HG03575 (cell line): ENCODE measurements around the gene NTF4.
"Not testable (repeated sequence)": the region's sequence is repeated elsewhere in the genome, so short reads cannot be mapped to it uniquely, and the experiment has no call there.

Source experiments
- ATAC-seq: cut with Tn5 transposase; IDR thresholded peaks from one replicate; pipeline ENCODE4 v1.9.1; 2021; ENCODE audit not compliant: unreplicated experiment, insufficient number of reproducible peaks, low FRiP score; ENCODE audit errors: extremely low read depth

The NTF4 gene

DNA sequence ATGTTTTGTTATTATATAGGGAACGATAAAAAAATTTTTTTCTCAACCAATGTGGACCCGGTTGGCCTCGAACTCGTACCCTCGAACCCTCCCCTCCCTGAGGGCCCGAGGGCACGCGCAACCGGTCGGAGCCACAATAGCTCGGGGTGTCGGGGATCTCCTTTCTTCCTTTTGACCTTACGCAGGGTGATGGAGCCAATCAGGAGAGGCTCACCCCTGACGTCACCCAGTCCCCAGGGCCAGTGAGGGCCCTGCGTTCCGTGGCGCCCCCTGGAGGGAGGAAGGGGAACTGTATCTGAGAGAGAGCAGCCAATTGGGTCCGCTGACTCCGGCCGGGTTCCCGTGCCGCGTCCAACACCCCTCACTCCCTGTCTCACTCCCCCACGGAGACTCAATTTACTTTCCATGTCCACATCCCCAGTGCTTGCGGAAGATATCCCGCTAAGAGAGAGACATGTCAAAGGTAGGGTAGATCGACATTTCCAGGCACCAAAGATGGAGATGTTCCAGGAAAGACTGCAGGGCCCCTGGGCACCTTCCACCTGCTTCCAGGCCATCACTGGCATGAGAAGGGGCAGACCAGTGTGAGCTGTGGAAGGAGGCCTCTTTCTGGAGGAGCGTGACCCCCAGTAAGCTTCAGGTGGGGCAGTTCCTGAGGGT lies 32.8 kb downstream of the NTF4 start, which contains the start of gene CGB2:
CGB2 (plus strand) TSS at position 249 of the 660 bp plus-strand sequence; CDS start at position 455, 206 bp downstream.
- not testable (repeated sequence) for ATAC-seq

DNA sequence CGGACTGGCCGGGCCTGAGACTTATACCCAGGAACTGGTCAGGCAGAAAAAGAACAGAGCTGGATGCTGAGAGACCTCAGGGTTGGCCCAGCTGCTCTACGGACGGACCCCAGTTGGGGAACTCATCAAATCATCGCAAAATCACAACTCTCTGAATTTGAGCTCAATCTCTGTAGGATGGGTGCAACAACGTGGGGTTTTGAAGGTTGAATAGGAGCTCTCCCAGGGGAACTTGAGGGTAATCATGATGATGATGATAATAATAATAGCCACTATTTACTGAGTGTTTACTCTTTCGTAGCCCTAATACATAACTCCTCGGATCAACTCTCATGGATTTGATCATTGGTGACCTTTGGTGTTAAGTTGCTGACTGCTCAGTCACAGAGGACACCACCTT lies 34.3 kb downstream of the NTF4 start:
- ATAC-seq: not testable (repeated sequence)

DNA sequence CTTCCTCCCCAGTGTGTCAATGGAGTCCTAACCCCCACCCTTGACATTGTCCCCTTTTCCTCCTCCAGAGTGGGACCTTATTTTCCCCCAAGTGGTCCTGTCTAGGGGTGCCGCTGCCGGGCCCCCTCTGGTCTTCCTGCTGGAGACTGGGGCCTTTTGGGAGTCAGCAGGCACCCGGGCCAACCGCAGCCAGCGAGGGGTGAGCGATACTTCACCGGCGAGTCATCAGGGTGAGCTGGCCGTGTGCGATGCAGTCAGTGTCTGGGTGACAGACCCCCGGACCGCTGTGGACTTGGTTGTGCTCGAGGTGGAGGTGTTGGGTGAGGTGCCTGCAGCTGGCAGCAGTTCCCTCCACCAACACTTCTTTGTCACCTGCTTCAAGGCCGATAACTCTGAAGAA lies 34.9 kb downstream of the NTF4 start:
- ATAC-seq: not testable (repeated sequence)

DNA sequence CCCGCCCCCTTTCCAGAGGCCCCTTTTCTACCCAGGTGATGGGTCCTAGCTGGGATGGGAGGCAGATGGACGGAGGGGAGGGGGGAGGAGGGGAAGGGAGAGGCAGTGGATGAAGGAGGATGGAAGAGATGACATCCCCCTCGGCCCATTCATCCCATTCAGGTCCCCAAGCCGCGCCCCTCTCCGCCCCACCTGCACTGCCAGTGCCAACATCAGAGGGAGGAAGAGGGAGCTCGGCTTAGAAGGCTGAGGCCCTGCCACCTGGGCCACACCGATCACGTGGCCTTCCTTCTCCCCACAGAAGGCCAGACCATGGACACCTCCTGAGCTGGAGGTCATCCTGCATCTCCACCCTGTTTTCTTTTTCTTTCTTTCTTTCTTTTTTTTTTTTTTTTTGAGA lies 35.9 kb downstream of the NTF4 start:
- not testable (repeated sequence) for ATAC-seq

DNA sequence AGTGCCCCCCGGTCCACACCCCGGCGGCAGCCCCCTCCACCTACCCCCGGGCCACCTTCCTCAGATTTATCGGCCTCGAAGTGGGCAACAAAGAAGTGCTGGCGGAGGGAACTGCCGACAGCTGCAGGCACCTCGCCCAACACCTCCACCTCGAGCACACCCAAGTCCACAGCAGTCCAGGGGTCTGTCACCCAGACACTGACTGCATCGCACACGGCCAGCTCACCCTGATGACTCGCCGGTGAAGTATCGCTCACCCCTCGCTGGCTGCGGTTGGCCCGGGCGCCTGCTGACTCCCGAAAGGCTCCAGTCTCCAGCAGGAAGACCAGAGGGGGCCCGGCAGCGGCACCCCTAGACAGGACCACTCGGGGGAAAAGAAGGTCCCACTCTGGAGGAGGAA lies 39.0 kb downstream of the NTF4 start:
- ATAC-seq: not testable (repeated sequence)

DNA sequence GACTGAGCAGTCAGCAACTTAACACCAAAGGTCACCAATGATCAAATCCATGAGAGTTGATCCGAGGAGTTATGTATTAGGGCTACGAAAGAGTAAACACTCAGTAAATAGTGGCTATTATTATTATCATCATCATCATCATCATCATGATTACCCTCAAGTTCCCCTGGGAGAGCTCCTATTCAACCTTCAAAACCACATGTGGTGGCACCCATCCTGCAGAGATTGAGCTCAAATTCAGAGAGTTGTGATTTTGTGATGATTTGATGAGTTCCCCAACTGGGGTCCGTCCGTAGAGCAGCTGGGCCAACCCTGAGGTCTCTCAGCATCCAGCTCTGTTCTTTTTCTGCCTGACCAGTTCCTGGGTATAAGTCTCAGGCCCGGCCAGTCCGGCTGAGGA lies 39.5 kb downstream of the NTF4 start:
- ATAC-seq: not testable (repeated sequence)

DNA sequence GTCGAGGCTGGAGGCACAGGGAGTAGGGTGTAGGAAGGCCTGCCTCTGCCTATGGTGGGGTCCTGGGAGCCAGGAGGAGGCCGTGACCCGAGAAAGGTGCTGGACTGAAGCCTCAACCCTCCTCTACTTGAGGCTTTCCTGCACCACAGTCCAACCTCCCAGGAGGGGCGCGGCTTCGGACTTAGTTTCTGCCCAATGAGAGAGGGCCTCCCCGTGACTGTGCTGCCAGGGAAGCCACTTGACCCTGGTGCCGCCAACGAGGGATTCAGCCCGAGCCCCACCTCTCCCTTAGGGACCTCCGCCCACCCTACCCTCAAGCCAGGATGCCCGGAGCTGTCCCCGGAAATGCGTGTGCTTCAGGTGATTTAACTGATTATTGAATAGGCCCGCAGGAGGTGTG lies 40.4 kb downstream of the NTF4 start, which contains the start of gene CGB3:
CGB3 (minus strand) TSS at position 101 of the 400 bp plus-strand sequence. CDS start 362 bp downstream, outside the sequence.
- ATAC-seq: not testable (repeated sequence)

DNA sequence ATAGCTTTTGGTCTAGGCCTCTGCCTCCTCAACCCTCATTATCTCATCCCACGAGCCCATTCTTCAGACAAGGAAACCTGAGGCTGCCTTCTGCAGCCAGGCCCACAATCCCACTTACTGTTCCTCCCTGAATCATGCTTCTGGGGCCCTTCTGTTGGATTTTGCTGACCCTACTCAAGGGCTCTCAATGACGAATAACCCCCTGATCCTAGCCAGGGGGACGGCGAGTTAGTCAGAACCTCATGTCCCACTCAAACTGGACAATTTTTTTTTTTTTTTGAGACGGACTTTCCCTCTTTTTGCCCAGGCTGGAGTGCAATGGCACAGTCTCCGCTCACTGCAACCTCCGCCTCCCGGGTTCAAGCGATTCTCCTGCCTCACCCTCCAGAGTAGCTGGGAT lies 42.5 kb downstream of the NTF4 start:
- ATAC-seq: no peak

DNA sequence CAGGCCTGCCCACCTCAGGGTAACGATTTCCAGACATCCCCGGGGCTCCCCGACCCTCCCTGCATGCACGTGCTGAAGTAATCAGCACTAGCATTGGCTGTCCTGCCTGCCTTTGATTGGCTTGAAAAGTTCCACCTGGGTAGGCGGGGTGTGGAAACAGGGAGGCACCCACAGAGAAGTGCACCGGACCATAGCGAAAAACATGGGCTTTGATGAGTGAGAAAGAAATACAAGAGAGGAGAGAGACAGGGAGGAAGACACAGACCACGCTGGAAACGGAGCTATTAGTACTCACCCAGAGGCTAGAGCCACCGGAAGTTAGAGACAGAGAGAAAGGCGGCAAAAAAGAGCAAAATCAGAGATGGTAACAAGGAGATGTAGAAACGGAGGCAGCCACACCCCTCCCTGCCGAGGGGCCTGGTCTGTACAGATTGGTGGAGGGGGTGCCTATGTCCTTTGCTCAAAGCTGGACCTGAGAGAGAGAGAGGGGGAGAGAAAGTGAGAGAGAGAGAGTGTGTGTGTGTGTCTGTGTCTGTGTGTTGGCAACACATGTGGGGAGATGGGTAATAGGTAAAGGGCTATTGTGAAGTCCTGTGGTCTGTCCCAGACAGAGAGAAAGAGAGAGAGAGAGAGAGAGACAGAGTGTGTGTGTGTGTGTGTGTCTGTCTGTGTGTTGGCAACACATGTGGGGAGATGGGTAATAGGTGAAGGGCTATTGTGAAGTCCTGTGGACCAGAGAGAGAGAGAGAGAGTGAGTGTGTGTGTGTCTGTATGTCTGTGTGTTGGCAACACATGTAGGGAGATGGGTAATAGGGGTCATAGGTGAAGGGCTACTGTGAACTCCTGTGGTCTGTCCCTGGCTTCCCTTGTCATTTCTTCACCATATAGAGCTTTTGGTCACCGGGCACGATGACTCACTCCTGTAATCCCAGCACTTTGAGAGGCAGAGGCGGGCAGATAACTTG lies 43.4 kb downstream of the NTF4 start:
- no peak for ATAC-seq

DNA sequence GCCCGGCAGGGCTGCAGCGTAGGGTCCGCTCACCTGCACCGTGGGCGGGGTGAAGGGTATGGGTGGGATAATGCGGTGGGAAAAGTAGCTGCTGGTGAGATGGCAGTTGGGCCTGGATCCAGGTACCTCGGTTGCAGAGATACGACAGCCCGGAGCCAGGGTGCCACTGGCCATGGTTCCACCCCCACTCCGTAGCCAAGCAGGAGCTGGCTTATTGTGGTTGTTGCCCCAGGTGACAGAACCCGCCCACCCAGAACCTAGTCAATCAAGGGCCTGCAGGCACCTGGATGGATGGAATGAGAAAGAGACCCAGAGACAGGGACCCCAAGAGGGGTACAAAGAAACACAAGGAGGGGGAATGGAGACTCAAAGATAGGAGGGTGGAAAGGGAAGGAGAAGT lies 44.3 kb downstream of the NTF4 start:
- no peak for ATAC-seq

DNA sequence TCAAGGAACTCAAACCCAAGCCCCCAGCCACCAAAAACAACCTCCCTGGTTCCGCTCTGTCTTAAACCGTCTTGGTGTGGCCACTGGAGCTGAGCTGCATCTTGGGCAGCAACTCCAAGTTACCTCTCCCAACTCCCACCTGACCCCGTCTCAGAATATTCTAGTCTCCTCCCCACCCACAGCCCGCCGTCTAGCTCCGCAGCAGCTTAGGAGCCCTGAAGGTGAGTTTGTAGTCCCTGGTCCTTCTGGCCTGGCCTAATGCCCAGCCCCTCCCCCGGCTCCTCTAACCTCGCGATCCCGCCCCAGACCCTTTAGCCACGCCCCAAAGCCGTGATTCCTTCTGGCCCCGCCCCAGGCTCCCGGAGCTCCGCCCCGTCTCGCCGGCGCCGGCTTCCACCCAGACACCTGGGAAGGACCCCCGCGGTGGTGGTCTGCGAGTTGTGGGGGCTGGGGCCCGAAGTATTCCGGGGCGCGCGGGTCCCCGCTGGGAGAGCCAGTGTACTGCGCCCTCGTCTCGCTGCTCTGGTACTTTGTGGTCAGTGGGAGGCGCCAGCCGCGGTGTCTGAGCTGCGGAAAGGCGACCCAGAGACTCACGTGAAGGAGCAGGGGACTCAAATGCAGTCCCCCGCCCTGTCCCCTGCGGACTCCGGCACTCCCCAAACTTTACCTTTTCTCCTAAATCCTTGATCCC lies 45.2 kb downstream of the NTF4 start:
- no peak for ATAC-seq

DNA sequence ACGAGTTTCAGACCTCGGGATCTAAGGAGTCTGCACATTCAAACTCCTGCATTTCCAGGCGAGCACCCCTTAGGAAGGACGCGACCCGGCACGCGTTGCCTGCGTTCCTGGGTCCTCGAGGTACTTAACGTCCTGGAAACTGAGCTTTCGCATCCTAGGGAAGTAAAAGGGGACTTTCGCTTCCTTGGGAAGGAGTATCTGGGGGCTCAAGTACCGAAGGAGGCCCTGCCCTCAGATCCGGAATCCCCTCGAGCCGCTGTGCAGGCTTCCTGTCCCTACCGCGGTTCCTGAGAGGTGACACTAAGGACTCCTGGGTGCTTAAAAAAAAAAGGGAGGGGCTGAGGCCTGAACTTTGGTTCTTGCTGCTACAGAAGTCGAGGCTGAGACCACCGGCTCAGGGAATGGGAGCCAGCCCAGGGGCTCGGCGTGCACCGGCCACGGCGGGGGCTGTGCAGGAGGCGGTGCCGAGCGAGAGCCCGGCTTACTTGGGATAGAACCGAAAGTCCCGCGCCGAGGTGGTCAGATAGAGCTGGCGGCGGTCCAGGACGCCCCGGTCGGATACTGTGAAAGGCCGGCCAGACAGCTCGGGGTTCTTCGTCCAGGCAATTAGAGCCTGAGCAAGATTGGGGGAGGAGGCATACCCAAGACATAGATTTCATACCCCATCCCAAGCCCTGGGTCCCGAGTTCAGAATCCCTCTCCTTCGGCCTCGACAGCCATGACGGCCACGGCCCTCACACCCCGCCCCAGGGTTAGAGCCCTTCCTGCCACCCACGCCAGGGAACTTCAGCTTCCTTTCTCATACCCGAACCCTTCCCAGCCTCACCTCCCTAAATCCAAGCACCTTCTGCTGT lies 46.0 kb downstream of the NTF4 start:
- ATAC-seq: not testable (repeated sequence)

DNA sequence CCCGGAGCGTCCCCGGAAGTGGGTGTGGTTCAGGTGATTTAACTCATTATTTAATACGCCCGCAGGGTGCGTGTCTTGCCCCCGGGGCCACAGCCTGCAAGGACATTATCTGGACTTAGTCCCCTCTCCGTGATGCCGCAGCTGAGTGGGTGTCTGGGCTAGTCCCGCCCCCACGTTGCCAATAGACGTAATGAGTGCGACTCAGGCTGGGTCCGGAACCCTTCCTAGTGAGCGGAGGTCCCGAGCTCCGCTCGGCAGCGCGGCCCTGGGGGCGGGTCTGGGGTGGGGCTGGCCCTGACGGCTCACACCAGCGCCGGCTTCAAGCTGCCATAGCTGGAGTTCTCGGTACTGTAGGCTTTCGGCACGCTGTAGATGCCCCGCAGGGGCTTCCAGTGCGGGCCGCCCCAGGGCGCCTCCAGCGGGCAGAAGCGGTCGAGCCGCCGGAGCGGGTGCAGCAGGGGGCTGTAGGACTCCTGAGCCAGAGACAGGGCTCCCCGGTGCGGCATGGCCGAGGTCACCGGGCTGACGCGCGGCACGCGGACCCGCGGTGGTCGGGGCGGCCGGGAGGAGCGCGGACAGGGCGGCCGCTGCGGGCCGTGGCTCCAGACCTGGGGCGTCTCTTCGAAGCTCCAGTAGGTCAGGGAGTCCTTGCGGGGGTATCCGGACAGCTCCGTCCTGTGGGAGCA lies 46.8 kb downstream of the NTF4 start:
- ATAC-seq: no peak

DNA sequence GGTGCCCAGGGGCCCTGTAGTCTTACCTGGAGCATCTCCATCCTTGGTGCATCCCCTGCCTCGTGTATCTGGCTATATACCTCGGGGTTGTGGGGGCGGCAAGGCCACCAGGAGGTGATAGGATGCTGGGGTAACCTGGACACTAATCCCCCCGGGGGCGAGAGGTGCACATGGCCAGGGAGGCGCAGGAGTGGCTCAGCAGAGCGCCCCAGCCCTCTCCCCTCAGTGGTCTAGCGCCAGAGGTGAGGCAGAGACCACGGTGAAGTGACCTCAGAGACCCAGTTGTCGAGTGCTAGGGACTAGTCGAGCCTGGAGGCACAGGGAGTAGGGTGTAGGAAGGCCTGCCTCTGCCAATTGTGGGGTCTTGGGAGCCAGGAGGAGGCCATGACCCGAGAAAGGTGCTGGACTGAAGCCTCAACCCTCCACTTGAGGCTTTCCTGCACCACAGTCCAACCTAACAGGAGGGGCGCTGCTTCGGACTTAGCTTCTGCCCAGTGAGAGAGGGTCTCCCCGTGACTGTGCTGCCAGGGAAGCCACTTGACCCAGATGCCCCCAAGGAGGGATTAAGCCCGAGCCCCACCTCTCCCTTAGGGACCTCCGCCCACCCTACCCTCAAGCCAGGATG lies 47.5 kb downstream of the NTF4 start, which contains the start of gene LHB:
LHB (minus strand) TSS at position 51 of the 625 bp plus-strand sequence; CDS start at position 41, 10 bp downstream.
- no peak for ATAC-seq

DNA sequence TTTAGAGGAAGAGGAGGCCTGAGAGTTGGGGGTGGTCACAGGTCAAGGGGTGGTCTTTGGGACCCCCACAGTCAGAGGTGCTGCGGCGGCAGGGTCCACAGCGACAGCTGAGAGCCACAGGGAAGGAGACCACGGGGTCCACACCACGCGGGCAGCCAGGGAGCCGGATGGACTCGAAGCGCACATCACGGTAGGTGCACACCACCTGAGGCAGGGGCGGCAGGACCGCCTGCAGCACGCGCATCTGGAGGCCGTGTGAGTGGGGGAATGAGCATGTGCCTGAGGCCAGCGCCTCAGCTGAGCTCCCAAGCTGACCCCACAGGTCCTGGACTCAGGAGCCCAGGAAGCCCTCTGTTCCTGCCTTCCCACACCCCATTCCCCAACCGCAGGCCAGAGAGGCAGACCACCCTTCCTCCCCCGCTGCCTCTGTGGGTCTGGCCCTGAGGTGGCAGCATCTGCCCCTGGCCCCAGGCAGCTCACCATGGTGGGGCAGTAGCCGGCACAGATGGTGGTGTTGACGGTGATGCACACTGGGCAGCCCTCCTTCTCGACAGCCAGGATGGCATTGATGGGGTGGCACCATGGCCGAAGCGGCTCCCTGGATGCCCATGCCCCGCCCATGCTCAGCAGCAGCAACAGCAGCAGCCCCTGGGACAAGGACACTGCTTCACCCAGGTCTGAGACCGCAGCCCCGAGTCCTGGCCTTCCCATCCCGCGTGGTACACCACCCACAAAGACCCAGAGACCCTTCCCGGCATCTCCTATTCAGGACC lies 48.4 kb downstream of the NTF4 start:
- ATAC-seq: no peak

DNA sequence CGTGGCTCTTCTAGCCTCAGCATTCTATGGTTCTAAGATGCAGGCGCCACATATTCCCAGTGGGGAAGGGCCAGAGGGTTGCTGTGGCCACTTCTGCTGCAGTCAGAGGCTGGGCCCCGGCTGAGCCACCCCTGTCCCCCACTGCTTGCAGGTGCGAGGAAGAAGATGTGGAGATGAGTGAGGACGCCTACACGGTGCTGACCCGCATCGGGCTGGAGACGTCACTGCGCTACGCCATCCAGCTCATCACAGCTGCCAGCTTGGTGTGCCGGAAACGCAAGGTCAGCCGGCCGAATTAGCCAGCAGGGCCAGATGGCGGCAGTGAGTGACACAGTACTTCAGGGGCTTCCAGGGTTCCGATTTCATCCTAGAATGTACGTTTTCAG lies 49.8 kb downstream of the NTF4 start:
- no peak for ATAC-seq
